ENCODE data around the gene FCRLB.
"Not testable (repeated sequence)": the region's sequence is repeated elsewhere in the genome, so short reads cannot be mapped to it uniquely, and the experiment has no call there.

Gene FCRLB

DNA sequence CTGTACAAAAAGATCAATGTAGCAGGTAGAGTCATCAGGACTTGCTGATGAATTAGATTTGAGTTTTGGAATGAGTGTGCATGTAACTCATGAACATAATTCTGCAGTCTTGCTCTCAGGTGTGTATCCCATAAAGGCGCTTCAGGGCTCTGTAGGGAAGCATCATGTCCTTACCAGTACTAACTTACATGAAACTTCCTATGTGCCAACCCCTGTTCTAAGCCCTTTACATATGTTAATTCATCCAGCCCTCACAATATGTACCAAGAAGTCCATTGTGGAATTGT is 2.1 kb upstream of the FCRLB start:
- no peak for DNase-seq (ENCODE audit: low read depth, low spot score)

DNA sequence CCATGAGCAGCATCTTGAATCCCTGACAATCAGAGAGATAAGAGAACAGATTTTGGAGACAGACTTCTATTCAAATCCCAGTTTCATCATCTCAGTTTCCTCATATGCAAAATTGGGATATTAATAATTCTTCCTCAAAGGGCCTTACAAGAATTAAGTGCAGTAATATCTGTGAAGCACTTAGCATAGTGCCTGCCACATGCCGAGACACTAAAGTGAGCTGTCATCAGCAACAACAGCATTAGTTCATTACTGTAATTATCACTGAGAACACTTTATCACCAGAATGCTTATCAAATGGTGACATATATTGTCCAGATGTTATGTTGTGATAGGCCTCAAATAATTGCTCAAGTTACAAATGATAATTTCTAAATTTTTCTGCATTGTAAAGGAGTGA is 922 bp upstream of the FCRLB start:
- DNase-seq (ENCODE audit: low read depth, low spot score) = no peak

DNA sequence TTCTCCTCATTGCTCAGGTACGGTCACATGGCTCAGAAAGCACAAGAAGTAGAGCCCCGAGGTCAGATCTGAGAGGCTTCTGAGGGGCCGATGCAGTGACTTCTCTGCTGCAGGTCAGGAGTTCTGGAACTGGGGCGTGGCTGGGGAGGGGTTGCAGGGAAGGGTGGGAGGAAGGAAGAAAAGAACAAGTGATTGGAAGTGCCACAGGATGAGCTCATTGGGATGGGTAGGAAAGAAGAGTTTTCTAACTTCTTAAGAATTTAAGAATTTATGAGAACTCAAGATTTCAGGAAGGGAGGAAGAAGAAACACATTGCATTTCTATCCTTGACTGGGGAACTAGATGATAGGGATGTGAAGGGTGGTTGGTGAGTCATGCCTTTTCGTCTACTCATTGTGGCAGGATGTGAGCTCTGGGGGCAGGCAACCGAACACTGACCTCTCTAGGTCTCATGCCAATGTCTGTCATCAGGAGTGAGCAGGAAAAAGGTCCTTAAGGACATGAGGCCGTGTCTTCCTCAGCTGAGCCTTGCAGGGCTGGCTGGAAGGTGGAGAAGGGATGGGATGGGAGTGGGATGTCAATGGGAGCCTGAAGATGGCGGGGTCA is 497 bp downstream of the FCRLB start:
- DNase-seq (ENCODE audit: low read depth, low spot score) = no peak

DNA sequence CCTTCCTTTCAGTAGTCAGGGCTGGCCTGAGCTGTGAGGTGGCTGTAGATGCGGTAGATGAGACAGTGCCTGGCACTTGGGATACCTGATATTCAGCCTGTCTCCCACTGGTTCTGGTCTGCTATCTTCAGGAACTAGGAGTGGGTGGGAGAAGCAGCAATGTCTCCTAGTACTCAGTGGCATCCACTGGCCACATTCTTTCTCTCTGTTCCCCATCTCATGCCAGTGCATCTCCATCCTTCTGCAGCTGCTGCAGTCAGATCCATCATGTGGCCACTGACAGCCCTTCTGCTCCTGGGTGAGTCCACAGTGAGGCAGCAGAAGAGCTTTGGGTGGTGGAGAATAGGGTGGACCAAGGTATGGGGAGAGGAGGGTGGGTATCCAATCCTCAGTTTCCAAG is 1.1 kb downstream of the FCRLB start:
- no peak for DNase-seq (ENCODE audit: low read depth, low spot score)

DNA sequence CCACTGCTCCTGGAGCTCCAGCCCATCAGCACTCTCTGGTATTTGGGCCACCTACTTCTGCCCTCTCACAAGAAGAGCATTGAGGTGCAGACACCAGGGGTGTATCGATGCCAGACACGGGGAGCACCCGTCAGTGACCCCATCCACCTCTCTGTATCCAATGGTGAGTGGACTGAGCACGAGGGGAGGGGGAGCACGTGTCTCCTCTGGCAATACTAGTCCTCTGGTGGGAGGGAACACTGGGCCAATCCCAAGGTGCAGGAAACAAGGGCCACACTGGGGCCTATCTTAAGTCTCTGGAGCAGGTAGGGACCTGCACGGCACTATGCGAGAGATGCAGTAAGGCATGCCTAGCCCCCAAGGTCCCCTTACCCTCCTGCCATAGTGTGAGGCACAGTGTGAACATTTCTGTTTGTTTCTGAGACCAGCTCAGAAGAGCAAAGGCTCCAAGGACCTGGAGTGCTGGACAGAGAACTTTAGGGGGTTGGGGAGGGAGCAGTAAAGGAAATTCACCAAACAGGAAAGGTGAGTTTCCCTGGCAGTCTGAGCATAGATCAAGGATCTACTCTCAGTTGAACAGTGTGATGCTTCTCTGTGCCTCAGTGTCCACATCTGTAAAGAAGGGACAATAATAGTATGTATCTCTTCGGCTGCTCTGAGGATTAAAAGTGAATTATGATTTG is 2.3 kb downstream of the FCRLB start:
- DNase-seq (ENCODE audit: low read depth, low spot score) = no peak

DNA sequence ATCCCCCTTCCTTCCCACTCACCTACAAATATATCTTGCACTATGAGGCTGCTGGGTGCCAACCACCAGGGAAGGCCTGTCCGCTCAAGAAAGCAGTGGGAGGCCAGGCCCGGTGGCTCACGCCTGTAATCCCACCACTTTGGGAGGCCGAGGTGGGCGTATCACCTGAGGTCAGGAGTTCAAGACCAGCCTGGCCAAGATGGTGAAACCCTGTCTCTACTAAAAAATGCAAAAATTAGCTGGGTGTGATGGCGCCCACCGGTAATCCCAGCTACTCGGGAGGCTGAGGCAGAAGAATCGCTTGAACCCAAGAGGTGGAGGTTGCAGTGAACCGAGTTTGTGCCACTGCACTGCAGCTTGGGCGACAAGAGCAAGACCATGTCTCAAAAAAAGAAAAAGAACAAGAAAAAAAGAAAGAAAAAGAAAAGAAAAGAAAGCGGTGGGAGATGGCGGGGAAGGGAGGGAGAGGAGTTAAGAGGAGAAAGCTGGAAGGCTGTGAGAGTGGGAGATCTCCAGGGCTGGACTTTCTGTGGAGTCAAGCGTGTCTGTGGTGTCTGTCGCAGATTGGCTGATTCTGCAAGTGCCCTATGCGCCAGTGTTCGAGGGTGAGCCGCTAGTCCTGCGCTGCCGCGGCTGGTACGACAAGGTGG is 4.0 kb downstream of the FCRLB start:
- DNase-seq (ENCODE audit: low read depth, low spot score) = not testable (repeated sequence)

DNA sequence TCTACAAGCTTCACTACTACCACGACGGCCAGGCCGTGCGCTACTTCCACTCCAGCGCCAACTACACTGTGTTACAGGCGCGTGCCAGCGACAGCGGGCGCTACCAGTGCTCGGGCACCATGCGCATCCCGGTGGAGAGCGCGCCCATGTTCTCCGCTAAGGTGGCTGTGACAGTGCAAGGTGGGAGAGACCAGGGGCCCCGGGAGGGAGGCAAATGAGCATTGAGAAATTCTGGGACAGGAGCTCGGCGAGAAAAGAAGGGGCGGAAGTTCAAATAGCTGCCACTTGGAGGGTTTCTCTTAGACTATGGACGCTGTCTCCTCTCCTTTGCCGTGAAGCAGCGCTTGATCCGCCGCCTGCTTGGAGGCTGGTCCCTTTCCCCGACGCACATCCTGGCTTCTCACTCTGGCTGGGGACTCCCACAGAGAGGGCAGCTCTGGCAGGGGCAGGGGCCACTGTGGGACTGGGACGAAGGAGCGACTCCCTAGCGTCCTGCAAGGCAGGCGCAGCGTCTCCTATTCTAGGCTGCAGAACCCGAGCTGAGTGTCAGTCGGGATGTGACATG is 4.6 kb downstream of the FCRLB start:
- no peak for DNase-seq (ENCODE audit: low read depth, low spot score)

DNA sequence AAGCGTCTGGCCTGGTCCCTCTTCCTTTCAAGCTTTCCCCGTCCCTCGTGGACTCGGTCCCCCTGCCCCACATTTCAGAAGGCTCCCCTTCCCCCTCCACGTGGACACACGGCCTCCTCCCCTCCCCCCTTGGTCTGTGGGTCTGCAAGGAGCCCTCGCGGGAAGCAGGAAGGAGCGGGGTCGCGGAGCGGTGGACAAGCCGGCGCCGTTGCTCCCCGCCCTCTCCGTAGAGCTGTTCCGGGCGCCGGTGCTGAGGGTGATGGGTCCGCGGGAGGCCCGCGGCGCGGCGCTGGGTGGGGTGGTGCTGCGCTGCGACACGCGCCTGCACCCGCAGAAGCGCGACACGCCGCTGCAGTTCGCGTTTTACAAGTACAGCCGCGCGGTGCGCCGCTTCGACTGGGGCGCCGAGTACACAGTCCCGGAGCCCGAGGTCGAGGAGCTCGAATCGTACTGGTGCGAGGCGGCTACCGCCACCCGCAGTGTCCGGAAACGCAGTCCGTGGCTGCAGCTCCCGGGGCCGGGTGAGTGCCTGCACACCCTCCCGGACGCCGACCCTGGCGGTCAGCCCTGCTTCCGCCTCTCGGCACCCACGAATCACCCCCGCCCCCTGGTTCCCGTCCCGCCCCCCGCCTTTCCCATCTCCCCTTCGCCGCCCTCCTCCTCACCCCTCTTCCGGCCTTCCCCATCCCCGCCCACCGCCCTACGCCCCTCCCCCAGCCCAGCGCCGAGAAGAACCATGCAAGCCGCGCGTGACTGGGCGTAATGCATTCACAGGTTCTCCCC is 5.3 kb downstream of the FCRLB start:
- DNase-seq (ENCODE audit: low read depth, low spot score) = peak; percentile 24

DNA sequence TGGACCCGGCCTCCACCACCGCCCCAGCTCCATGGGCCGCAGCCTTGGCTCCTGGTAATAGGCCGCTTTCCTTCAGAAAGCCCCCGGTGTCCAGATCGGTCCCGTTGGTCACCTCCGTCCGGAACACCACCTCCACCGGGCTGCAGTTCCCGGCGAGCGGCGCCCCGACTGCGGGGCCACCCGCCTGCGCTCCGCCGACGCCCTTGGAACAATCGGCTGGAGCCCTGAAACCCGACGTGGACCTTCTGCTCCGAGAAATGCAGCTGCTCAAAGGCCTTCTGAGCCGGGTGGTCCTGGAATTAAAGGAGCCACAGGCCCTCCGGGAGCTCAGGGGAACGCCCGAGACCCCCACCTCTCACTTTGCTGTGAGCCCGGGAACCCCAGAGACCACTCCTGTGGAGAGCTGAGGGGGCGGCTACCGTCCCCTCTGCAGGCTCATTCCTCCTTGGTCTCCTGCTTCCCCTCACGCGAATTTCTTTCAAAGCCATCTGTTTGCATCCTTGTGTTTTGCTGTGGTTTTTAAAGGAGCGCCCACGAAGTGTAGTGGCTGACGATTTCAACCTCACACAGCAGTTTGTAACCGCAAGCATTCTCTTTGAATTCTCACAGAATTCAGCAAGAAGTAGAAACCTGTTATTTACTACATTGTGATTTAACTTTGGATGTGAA is 6.0 kb downstream of the FCRLB start:
- DNase-seq (ENCODE audit: low read depth, low spot score) = no peak

DNA sequence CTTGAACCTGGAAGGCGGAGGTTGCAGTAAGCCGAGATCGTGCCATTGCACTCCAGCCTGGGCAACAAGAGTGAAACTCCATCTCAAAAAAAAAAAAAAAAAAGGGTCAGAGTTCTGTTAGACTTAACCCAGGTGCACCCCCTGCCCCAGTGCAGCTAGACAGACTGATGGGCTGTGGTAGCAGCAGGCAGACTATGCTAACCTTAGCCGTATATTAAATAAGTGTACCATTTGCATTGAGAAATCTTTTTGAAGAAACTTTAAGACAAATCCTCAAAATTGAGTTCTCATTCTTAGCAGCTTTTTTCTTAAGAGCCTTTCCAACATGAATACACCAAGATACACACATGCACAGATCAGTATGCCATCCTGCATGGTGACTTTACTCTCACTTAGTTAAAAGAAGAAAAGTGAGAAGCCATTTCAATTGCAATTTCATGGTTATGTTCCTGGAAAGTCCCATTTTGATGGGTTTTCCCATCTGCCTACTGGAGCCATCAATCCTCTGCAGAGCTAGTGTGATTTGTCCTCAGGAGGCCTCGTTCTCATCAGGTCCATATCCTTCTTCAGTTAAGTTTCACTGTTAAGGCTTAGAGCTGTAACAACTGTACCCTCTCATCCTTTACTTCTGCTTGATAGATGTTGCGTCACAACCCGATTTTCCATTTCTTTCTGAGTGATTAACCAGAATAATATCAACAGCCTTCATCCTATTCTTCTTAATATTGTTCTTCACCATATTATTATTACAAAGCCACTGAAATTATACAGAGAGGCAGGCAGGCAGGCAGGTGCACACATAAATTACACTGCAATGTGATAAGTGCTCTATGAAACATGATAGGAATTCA is 7.3 kb downstream of the FCRLB start:
- no peak for DNase-seq (ENCODE audit: low read depth, low spot score)

DNA sequence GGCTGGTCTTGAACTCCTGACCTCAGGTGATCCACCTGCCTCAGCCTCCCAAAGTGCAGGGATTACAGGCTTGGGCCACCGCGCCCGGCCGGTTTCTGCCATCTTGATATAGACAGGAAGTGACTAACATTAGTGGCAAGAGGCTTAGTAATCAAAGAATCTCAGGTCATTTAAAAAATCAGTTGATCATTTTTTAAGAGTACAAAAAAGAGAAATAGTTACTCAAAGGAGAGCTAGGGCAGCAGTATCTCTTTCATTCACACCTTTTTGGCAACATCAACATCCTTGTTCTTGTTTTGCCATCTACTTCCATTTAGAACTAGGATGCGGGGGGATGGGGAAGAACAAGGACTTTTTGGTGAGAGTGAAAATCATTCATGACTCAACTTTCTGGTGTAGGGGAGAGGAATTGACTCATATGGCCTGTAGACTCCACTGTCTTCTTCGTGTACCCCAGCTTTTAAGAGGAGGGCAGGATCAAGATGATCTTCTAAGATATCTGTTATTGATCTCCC is 8.8 kb downstream of the FCRLB start:
- no peak for DNase-seq (ENCODE audit: low read depth, low spot score)

DNA sequence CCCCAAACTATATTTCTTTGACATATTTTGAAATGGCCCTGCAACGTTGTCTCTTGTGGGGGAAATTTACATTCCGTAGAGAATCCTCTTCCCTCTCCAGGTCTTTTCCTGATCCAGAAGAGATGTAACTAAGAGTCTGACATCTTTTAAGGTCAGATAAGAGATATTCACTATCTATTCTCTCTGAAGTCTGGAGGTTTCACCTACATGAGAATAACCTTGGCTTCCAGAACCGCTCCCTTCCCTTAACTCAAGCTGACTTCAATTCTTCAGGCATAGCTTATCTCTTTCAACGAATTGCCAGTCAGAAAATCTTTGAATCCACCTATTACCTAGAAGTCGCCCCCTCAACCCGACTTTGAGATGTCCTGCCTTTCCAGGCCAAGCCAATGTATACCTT is 9.9 kb downstream of the FCRLB start:
- no peak for DNase-seq (ENCODE audit: low read depth, low spot score)

DNA sequence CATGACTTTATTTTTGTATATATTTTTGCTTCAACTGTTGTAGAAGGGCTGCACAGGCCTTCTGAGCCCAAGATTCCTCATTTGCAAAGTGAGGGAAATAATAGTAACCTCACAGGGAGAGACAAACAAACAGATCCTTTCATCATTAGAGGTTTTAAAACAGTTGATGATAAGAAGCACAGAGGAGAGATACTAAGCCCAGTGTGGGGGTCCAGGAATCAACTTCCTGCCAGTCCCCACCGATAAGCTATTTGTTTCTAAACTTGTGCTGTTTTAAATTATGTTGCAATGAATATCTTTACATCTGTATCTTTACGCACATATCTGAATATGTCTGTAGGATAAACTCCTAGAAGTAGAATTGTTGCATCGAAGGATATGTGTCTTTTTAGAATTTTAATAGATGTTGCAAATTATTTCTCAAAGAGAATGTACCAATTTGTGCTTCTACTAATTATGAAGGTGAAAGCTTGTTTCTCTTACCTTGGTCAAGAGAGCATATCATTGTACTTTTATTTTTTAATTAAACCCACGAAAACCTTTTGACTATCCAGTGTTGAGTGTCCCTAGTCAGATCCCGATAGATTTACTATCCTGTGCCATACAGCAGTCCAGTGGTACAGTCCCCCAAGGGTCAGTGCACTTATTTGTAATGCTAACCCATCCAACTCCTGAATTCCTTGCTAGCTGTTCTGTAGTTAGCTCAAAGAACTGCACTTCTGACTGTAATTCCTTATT is 10.8 kb downstream of the FCRLB start:
- no peak for DNase-seq (ENCODE audit: low read depth, low spot score)

DNA sequence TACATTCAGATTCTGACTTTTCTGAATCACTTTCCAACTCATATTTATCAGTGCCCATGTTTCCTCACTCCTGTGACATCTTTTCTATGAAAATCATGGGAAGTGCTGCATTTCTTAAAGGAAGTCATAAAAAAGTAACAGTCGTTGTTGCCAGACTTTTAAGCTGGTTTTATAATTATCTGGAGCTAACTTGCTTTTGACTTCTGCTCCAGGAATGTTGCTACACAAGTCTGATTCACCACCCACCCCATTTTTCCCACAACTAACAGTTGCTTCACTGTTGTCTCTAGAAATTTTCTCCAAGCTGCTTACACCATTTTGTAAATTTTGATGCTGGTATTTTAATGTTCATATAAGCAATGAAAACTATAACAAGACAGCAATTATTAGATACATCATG is 12.2 kb downstream of the FCRLB start:
- no peak for DNase-seq (ENCODE audit: low read depth, low spot score)

DNA sequence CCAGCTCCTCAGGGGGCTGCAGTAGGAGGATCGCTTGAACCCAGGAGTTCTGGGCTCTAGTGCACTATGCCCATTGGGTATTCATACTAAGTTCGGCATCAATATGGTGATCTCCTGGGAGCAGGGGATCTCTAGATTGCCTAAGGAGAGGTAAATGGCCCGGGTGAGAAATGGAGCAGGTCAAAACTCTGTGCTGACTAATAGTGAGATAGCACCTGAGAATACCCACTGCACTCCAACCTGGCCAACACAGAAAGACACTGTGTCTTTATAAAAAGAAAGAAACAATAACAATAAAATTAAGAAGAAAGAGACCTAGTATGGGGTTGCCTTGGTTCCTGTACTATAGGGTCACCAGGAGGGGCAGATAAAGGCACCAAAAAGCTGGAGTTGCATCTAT is 14.5 kb downstream of the FCRLB start:
- DNase-seq (ENCODE audit: low read depth, low spot score) = no peak

DNA sequence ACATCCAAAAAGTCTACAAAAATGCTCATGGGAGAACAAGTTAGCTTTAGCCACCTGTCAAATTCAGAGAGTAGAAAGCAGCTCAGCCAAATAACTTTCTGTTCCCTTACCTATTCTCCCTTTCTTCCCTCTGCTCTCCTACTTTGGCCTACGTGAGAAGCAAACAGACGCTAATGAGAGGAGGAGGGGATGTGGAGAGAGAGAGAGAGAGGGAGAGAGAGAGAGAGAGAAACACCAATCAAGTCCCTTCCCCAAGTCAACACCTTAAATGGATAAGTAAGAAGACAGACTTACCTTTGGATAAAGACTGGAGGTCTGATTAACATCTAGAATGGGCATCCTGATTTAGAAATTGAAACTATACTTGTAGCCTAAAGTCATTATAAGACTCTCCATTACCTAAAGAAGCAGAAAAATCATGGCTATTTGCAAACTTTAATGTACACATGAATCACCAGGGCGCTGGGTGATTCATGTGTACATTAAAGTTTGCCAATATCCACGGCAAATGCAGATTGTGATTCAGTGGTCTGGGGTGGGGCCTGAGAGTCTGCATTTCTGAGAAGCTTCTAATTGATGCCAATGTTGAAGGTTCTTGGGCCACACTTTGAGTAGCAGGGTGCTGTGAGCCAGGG is 15.1 kb downstream of the FCRLB start:
- no peak for DNase-seq (ENCODE audit: low read depth, low spot score)

DNA sequence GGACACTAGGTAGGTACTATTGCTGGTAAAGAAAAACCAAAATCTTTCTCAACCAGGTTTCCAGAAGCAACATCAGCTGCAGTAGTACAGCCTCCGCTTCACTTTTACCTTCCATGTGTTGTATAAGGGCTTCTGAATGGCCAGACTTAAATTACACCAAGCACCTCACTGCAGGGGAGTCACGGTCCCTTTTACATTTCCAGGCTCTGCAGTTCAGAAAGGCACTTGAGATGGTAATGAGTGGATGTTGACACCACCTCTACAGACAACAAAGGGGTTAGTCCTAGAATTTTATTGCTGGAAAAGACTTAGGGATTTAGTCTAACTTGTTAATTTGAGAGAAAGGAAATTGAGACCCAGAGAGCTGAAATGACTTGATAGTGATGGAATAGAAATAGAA is 16.3 kb downstream of the FCRLB start:
- DNase-seq (ENCODE audit: low read depth, low spot score) = no peak

DNA sequence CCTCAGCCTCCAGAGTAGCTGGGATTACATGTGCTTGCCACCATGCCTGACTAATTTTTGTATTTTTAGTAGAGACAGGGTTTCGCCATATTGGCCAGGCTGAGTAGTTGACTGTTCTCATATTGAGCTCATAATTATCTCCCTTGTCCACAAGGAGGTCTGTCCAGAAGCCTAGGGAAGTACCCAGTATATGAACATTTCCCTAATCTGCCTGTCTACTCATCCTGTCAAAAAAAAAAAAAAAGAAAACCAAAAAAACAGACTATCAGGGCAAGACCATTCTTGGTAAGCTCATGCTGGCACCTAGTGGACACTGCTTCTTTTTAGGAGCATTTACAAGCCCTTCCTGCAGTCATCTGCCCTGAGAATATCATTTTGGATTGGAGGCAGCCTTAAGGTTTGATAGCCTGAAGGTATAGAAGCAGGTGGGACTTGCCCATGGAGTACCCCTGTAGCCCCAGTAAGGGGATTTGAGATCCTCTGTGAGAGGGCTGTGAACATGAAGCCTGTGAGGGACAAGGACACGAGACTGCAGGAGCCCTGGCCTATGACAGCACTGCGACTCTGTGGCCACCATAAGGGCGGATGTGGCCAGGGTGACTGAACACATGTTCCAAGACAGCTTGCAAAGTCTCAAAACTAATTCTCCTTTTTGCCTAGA is 17.4 kb downstream of the FCRLB start:
- DNase-seq (ENCODE audit: low read depth, low spot score) = no peak

Measured in activated naive CD8-positive, alpha-beta T cell treated with anti-CD3 and anti-CD28 coated beads, Interleukin-2, amount 50 U/mL, for 16 hours (primary cell).